ENCODE measurements around the gene SUSD6.

DNA sequence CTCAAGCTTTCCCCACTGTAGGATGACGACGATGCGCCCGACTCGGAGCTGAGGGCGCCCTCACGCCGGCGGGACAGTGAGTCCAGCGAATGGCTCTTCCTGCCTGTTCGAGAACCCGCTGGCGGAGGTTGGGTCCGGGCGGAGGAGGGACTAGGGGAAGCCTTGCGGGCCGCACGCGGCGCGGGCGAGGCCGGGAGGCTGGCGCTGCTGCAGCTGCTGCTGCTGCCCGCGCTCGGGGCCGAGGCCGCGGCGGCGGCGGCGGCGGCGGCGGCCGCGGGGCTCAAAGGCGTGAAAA is 38.6 kb upstream of the SUSD6 start:
- TF ChIP-seq, protein P1, sequence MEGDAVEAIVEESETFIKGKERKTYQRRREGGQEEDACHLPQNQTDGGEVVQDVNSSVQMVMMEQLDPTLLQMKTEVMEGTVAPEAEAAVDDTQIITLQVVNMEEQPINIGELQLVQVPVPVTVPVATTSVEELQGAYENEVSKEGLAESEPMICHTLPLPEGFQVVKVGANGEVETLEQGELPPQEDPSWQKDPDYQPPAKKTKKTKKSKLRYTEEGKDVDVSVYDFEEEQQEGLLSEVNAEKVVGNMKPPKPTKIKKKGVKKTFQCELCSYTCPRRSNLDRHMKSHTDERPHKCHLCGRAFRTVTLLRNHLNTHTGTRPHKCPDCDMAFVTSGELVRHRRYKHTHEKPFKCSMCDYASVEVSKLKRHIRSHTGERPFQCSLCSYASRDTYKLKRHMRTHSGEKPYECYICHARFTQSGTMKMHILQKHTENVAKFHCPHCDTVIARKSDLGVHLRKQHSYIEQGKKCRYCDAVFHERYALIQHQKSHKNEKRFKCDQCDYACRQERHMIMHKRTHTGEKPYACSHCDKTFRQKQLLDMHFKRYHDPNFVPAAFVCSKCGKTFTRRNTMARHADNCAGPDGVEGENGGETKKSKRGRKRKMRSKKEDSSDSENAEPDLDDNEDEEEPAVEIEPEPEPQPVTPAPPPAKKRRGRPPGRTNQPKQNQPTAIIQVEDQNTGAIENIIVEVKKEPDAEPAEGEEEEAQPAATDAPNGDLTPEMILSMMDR (IDR thresholded peaks at IDR 0.05; ENCODE audit: low read length) = no peak
- TF ChIP-seq EZH2 (optimal IDR thresholded peaks at IDR 0.05; ENCODE audit: low read depth, low read length) (no peak), EZH2phosphoT487 (IDR thresholded peaks at IDR 0.05; ENCODE audit: low read length) (no peak)

Measured in MM.1S (cell line).